GM12878 (cell line): Measurements from ENCODE around the gene NCR3LG1. TPM values are rescaled to one million over a fixed set of nuclear protein-coding genes. Genes with fewer than 3 reads are reported as not detected.

Source experiments
- ATAC-seq: fragments of 200-7000 bp; cut with Tn5 transposase; 3 replicates; pipeline ENCODE4 v1.9.1; 2020; ENCODE audit warnings: mild to moderate bottlenecking, moderate library complexity
- BruUV-seq: library from RNA; stranded (reverse); fragments of 400-500 nt; replicated peaks from 2 replicates; lab custom pipeline; 2021; lab: Mats Ljungman, UMichigan
- CTCF ChIA-PET: fragments of 300-600 bp; sonication (Branson Sonifier 250); formaldehyde crosslinking; extraction: SDS; loops from one replicate; lab custom pipeline; 2021; ENCODE audit warnings: inconsistent platforms; lab: Yijun Ruan, JAX
- POLR2A ChIA-PET: fragments of 350-600 bp; formaldehyde crosslinking; extraction: SDS; loops from one replicate; lab custom pipeline; 2021; ENCODE audit warnings: inconsistent platforms; lab: Charles Lee
- RAD21 ChIA-PET: fragments of 300-600 bp; sonication (Branson Sonifier 250); formaldehyde crosslinking; loops from one replicate; lab custom pipeline; 2023; ENCODE audit warnings: antibody characterized with exemption; ENCODE audit not compliant: unreplicated experiment; lab: Charles Lee
- SMC1A ChIA-PET: fragments of 300-600 bp; sonication (Branson Sonifier 250); formaldehyde crosslinking; loops from one replicate; lab custom pipeline; 2023; ENCODE audit not compliant: unreplicated experiment, uncharacterized antibody; lab: Charles Lee
- DNase-seq: peaks from one replicate; pipeline ENCODE4 v3.0.0-alpha.2; 2011; ENCODE audit warnings: low read depth, low spot score
- FAIRE-seq: peaks from 3 replicates; lab custom pipeline; 2011; peaks lifted over from hg19 to GRCh38; lab: Jason Lieb, UNC
- H2AFZ ChIP-seq: 2 replicates; pipeline ENCODE4 v1.6.0; 2011; ENCODE audit warnings: low read depth, low read length, control low read depth; ENCODE audit not compliant: control insufficient read depth
- H3K27ac ChIP-seq: 2 replicates; pipeline ENCODE4 v1.5.1; 2011; ENCODE audit warnings: control low read depth; ENCODE audit not compliant: control insufficient read depth, insufficient read depth
- H3K27me3 ChIP-seq, 2 experiments: replicated peaks in 1 of 2; 2 replicates each; pipeline versions ENCODE4 v1.6.0 to v1.6.1; 2011; ENCODE audit warnings: low read length in 1 of 2; ENCODE audit not compliant: control insufficient read depth in 2 of 2, insufficient read depth in 2 of 2
- H3K36me3 ChIP-seq, 2 experiments: 2 replicates each; pipeline ENCODE4 v1.5.1; 2011; ENCODE audit warnings: low read length in 1 of 2; ENCODE audit not compliant: control insufficient read depth in 2 of 2, insufficient read depth in 2 of 2
- H3K4me1 ChIP-seq: 2 replicates; pipeline ENCODE4 v1.6.1; 2011; ENCODE audit warnings: mild to moderate bottlenecking, low read length, moderate library complexity, mixed read lengths; ENCODE audit not compliant: control insufficient read depth, insufficient read depth
- H3K4me2 ChIP-seq: 2 replicates; pipeline ENCODE4 v1.6.0; 2011; ENCODE audit warnings: control low read depth; ENCODE audit not compliant: control insufficient read depth, insufficient read depth
- H3K4me3 ChIP-seq: fragments of 200-600 bp; sonication (generic); 2 replicates; pipeline ENCODE4 v1.5.1; 2016
- H3K79me2 ChIP-seq: 2 replicates; pipeline ENCODE4 v1.6.0; 2011; ENCODE audit warnings: low read length; ENCODE audit not compliant: control insufficient read depth, insufficient read depth
- H3K9ac ChIP-seq: 2 replicates; pipeline ENCODE4 v1.8.0; 2011; ENCODE audit warnings: low read length, control low read depth, mixed read lengths; ENCODE audit not compliant: control insufficient read depth, insufficient read depth
- H3K9me3 ChIP-seq: replicated peaks from 3 replicates; pipeline ENCODE4 v1.5.1; 2011; ENCODE audit warnings: mild to moderate bottlenecking, low read length; ENCODE audit not compliant: control insufficient read depth, insufficient read depth
- H4K20me1 ChIP-seq: 2 replicates; pipeline ENCODE4 v1.6.0; 2011; ENCODE audit not compliant: control insufficient read depth, insufficient read depth
- BACH1 ChIP-seq: fragments of 450-650 bp; IDR thresholded peaks from 2 replicates; pipeline ENCODE4 v1.6.1; 2017; ENCODE audit warnings: mild to moderate bottlenecking, borderline replicate concordance
- BCL3 ChIP-seq: IDR thresholded peaks from 2 replicates; pipeline ENCODE4 v1.6.1; 2011; ENCODE audit warnings: borderline replicate concordance, low read depth, mild to moderate bottlenecking, moderate library complexity, low read length; ENCODE audit not compliant: insufficient read depth, poor library complexity, severe bottlenecking
- E2F8 ChIP-seq: fragments of 450-650 bp; IDR thresholded peaks from 2 replicates; pipeline ENCODE4 v1.6.1; 2018; ENCODE audit warnings: mild to moderate bottlenecking, low read depth, moderate library complexity; ENCODE audit not compliant: partially characterized antibody
- GATAD2B ChIP-seq: fragments of 450-650 bp; conservative IDR thresholded peaks from 2 replicates; pipeline ENCODE4 v1.6.1; 2017; ENCODE audit warnings: low read depth, mild to moderate bottlenecking, moderate library complexity
- HDAC2 ChIP-seq: fragments of 200-600 bp; sonication (generic); IDR thresholded peaks from 2 replicates; pipeline ENCODE4 v1.6.1; 2017
- IRF4 ChIP-seq: IDR thresholded peaks from 2 replicates; pipeline ENCODE4 v1.6.1; 2011; ENCODE audit warnings: low read depth, low read length
- KLF5 ChIP-seq: fragments of 450-650 bp; IDR thresholded peaks from 2 replicates; pipeline ENCODE4 v1.6.1; 2014; ENCODE audit warnings: mild to moderate bottlenecking; ENCODE audit not compliant: partially characterized antibody
- MYC ChIP-seq: IDR thresholded peaks from 2 replicates; pipeline ENCODE4 v1.6.1; 2011; ENCODE audit warnings: mild to moderate bottlenecking, low read length, moderate library complexity, inconsistent platforms; ENCODE audit not compliant: insufficient read depth, insufficient replicate concordance, insufficient read length, severe bottlenecking
- NBN ChIP-seq: fragments of 450-650 bp; IDR thresholded peaks from 2 replicates; pipeline ENCODE4 v1.6.1; 2016
- NFYB ChIP-seq: IDR thresholded peaks from 2 replicates; pipeline ENCODE4 v1.6.1; 2011; ENCODE audit warnings: low read depth, mild to moderate bottlenecking, low read length, improper control_type of control experiment, moderate library complexity; ENCODE audit not compliant: insufficient read depth
- PAX5 ChIP-seq: IDR thresholded peaks from 2 replicates; pipeline ENCODE4 v1.6.1; 2011; ENCODE audit warnings: low read depth, low read length, borderline replicate concordance
- PML ChIP-seq: IDR thresholded peaks from 2 replicates; pipeline ENCODE4 v1.6.1; 2012; ENCODE audit warnings: low read length, inconsistent platforms
- POU2F2 ChIP-seq: IDR thresholded peaks from 3 replicates; pipeline ENCODE4 v1.6.1; 2011; ENCODE audit warnings: low read depth, mild to moderate bottlenecking, low read length, borderline replicate concordance
- RFX5 ChIP-seq: IDR thresholded peaks from 2 replicates; pipeline ENCODE4 v1.6.1; 2011; ENCODE audit warnings: low read depth, low read length, improper control_type of control experiment
- RUNX3 ChIP-seq: IDR thresholded peaks from 2 replicates; pipeline ENCODE4 v1.6.1; 2012; ENCODE audit warnings: low read length, inconsistent platforms
- USF1 ChIP-seq: IDR thresholded peaks from 2 replicates; pipeline ENCODE4 v1.6.1; 2011; ENCODE audit warnings: borderline replicate concordance, low read depth, mild to moderate bottlenecking, moderate library complexity, mixed read lengths, low read length; ENCODE audit not compliant: insufficient read depth; ENCODE audit errors: extremely low read length
- USF2 ChIP-seq: IDR thresholded peaks from 2 replicates; pipeline ENCODE4 v1.6.1; 2011; ENCODE audit warnings: low read depth, low read length, improper control_type of control experiment, borderline replicate concordance
- YY1 ChIP-seq: IDR thresholded peaks from 2 replicates; pipeline ENCODE4 v1.6.1; 2011; ENCODE audit warnings: low read depth, mild to moderate bottlenecking, low read length
- ZNF274 ChIP-seq: IDR thresholded peaks from one replicate; pipeline ENCODE4 v1.8.0; 2011; ENCODE audit not compliant: insufficient read length, insufficient read depth
- in situ Hi-C: fragments of 300-500 bp; cut with MboI; formaldehyde crosslinking; loops from 9 replicates; pipeline ENCODE4 v1.14.3; 2018; ENCODE audit warnings: mixed read lengths
- intact Hi-C: fragments of 100-400 bp; cut with micrococcal nuclease; formaldehyde crosslinking; loops from one replicate; pipeline ENCODE4 v1.14.2; 2022; ENCODE audit not compliant: unreplicated experiment
- polyA plus RNA-seq, 11 experiments: library from polyadenylated mRNA; depleted of rRNA in 4 of 11; unstranded in 6 of 11; stranded (reverse) in 5 of 11; fragments of >200 nt; fragmentation: Nextera tagmentation in 4 of 11; fragmentation: Illumina TruSeq in 1 of 11; extraction: Ambion mirVana in 4 of 11; extraction: Trizol in 1 of 11; gene quantifications; 1 replicate in 1 of 11; 2 replicates in 10 of 11; pipeline versions ENCODE4 v1.2.1 to v1.2.3, GENCODE V29; 2011 to 2016; ENCODE audit warnings: inconsistent platforms in 2 of 11, missing spikeins in 2 of 11, low read depth in 1 of 11
- total RNA-seq, 4 experiments: library from RNA; depleted of rRNA in 3 of 4; stranded (reverse); fragments of >200 nt in 3 of 4; fragmentation: Illumina TruSeq in 1 of 4; extraction: Trizol in 1 of 4; gene quantifications; 2 replicates each; pipeline versions ENCODE4 v1.2.1 to v1.2.3, GENCODE V29; 2013 to 2021

NCR3LG1 gene
- total and polyA plus RNA-seq, 10 of the 15 experiments (the other 5 are each of a cell fraction or from before 2014, with no cell fraction given) = under 0.01 to 0.18 (median 0.11) TPM; not detected in 2

GRCh38 chr11:17399236-17399635 lies 47.6 kb downstream of the NCR3LG1 start:
- TF ChIP-seq PML (no peak), GATAD2B (no peak), RUNX3 (no peak), PAX5 (no peak), RFX5 (no peak), BACH1 (no peak), USF1 (no peak), HDAC2 (no peak), NFYB (no peak), KLF5 (no peak), BCL3 (no peak), IRF4 (no peak), USF2 (no peak), POU2F2 (no peak), E2F8 (no peak), MYC (no peak), ZNF274 (no peak), YY1 (no peak), NBN (no peak)
- TF ChIP-seq, all 136 proteins: peak for 0
- Histone ChIP-seq H3K4me2 (no peak overlapping the region), H3K36me3 (no peaks in the 10 kb centered on the region), H2AFZ (no peak overlapping the region), H3K79me2 (no peaks in the 10 kb centered on the region), H3K4me1 (peaks cover 9% of the 10 kb centered on the region), H3K9me3 (no peaks in the 10 kb centered on the region), H3K27me3 (no peaks in the 10 kb centered on the region), H3K4me3 (no peak overlapping the region), H4K20me1 (no peaks in the 10 kb centered on the region), H3K27ac (no peak overlapping the region), H3K9ac (no peak overlapping the region)
- ChIA-PET RAD21 (no interaction called here), POLR2A (no interaction called here), SMC1A (no interaction called here), CTCF (interaction anchor here (1.7 kb wide), 1 partner anchor 9 kb away, joined by 4 read pairs; no protein-coding TSS in a partner anchor)
- in situ Hi-C loops (no loop called here), intact Hi-C loops (no loop called here)
- no peak for ATAC-seq
- FAIRE-seq = no peak
- no peak for DNase-seq
- no TSS peak for BruUV-seq
